Small intestine (tissue), 7 donors: ENCODE measurements around the gene PRKCB. TPM values are rescaled to one million over a fixed set of nuclear protein-coding genes. Genes with fewer than 3 reads are reported as not detected.

Experiments
- DNase-seq, 2 donors: peaks; one replicate each; pipeline versions ENCODE4 v3.0.0 to v3.0.0-alpha.2; 2013
- FAIRE-seq: peaks from 2 replicates; lab custom pipeline; 2012; peaks lifted over from hg19 to GRCh38; lab: Jason Lieb, UNC
- H3K27ac ChIP-seq, 3 donors: one replicate each; pipeline ENCODE4 v1.5.1; 2013; ENCODE audit warnings: low read length in 2 of 3, mild to moderate bottlenecking in 2 of 3, control low read depth in 1 of 3, inconsistent platforms in 1 of 3, low read depth in 1 of 3, moderate library complexity in 1 of 3
- H3K27me3 ChIP-seq, 3 donors: one replicate each; pipeline ENCODE4 v1.6.1; 2013; ENCODE audit warnings: low read length in 3 of 3, inconsistent platforms in 1 of 3; ENCODE audit not compliant: control insufficient read depth in 3 of 3, insufficient read depth in 3 of 3
- H3K36me3 ChIP-seq, 3 donors: one replicate each; pipeline ENCODE4 v1.6.1; 2013; ENCODE audit warnings: low read length in 3 of 3, inconsistent platforms in 1 of 3, low read depth in 1 of 3, mild to moderate bottlenecking in 1 of 3, moderate library complexity in 1 of 3; ENCODE audit not compliant: control insufficient read depth in 3 of 3, insufficient read depth in 2 of 3
- H3K4me1 ChIP-seq, 3 donors: one replicate each; pipeline ENCODE4 v1.6.1; 2013; ENCODE audit warnings: low read length in 2 of 3, inconsistent platforms in 1 of 3, low read depth in 1 of 3, mild to moderate bottlenecking in 1 of 3, moderate library complexity in 1 of 3; ENCODE audit not compliant: control insufficient read depth in 3 of 3, insufficient read depth in 2 of 3
- H3K4me3 ChIP-seq, 3 donors: one replicate each; pipeline ENCODE4 v1.5.1; 2013; ENCODE audit warnings: low read length in 3 of 3, control low read depth in 1 of 3, inconsistent platforms in 1 of 3, low read depth in 1 of 3, mild to moderate bottlenecking in 1 of 3, moderate library complexity in 1 of 3
- H3K9me3 ChIP-seq, 2 donors: one replicate each; pipeline ENCODE4 v1.6.1; 2013; ENCODE audit warnings: low read depth in 1 of 2, low read length in 1 of 2; ENCODE audit not compliant: control insufficient read depth in 2 of 2, insufficient read depth in 1 of 2
- WGBS, 3 donors: extraction: QIAGEN DNeasy Blood & Tissue Kit; methylation state at CpG; one replicate each; pipeline ENCODE4 v1.1.7; 2013; 5-methylcytosine and 5-hydroxymethylcytosine counted together
- polyA plus RNA-seq, 4 donors: library from polyadenylated mRNA; stranded (reverse) in 3 of 4; unstranded in 1 of 4; fragments of 200-250 nt in 3 of 4; fragments of 120-200 nt in 1 of 4; gene quantifications; one replicate each; pipeline versions ENCODE4 v1.2.1 to v1.2.3, GENCODE V29; 2013
- donor health status: healthy with polysubstance abuse.
- donor health status: control.
- donor health status: control.
- donor health status: Bipolar disorder and iron deficiency.
- donor health status: healthy.

Gene PRKCB
- polyA plus RNA-seq, 4 donors = 2.3 to 5.1 (median 2.8) TPM

- Histone ChIP-seq H3K27ac (no peak overlapping the region), H3K4me3 (no peak overlapping the region), H3K27me3 (no peaks in the 10 kb centered on the region), H3K4me1 (peaks cover 0 to 1% (median 0%) of the 10 kb centered on the region in 3 donors), H3K9me3 (no peaks in the 10 kb centered on the region), H3K36me3 (no peaks in the 10 kb centered on the region)
- FAIRE-seq = no peak
- 28 to 65% (median 43%) methylated on average over 4 of the region's 4 CpGs for WGBS, 3 donors
- DNase-seq = peak in 1 of 2 donors; percentile 52
These were observed 363.2 kb downstream of the PRKCB start for GRCh38 chr16:24198807-24199533.

GRCh38 chr16:24203675-24204074, 367.9 kb downstream of the PRKCB start:
- H3K4me1 ChIP-seq = peaks cover 0 to 1% (median 0%) of the 10 kb centered on the region in 3 donors
- WGBS, 3 donors = 66 to 89% (median 83%) methylated on average over 4 of the region's 4 CpGs
- H3K27ac ChIP-seq = no peak overlapping the region
- FAIRE-seq (no peak), DNase-seq (no peak)
- H3K27me3 ChIP-seq = no peaks in the 10 kb centered on the region
- H3K9me3 ChIP-seq = no peaks in the 10 kb centered on the region
- H3K4me3 ChIP-seq = no peak overlapping the region
- no peaks in the 10 kb centered on the region for H3K36me3 ChIP-seq

GRCh38 chr16:24204150-24204665, 368.4 kb downstream of the PRKCB start:
- Histone ChIP-seq H3K9me3 (no peaks in the 10 kb centered on the region), H3K4me1 (peaks cover 0 to 1% (median 0%) of the 10 kb centered on the region in 3 donors), H3K36me3 (no peaks in the 10 kb centered on the region), H3K4me3 (no peak overlapping the region), H3K27me3 (no peaks in the 10 kb centered on the region), H3K27ac (no peak overlapping the region)
- WGBS, 3 donors = 83 to 98% (median 85%) methylated on average over 2 of the region's 2 CpGs
- no peak for DNase-seq
- FAIRE-seq = no peak

GRCh38 chr16:24206926-24207325, 371.1 kb downstream of the PRKCB start:
- Histone ChIP-seq H3K9me3 (no peaks in the 10 kb centered on the region), H3K27ac (no peak overlapping the region), H3K4me1 (no peaks in the 10 kb centered on the region), H3K27me3 (no peaks in the 10 kb centered on the region), H3K36me3 (no peaks in the 10 kb centered on the region), H3K4me3 (no peak overlapping the region)
- 88 to 95% (median 91%) methylated on average over 3 of the region's 3 CpGs for WGBS, 3 donors
- FAIRE-seq (no peak), DNase-seq (no peak)

GRCh38 chr16:24208710-24209109, 372.9 kb downstream of the PRKCB start:
- 46 to 86% (median 73%) methylated on average over 5 of the region's 5 CpGs for WGBS, 3 donors
- Histone ChIP-seq H3K9me3 (no peaks in the 10 kb centered on the region), H3K36me3 (no peaks in the 10 kb centered on the region), H3K27ac (no peak overlapping the region), H3K27me3 (no peaks in the 10 kb centered on the region), H3K4me3 (no peak overlapping the region), H3K4me1 (no peaks in the 10 kb centered on the region)
- no peak for DNase-seq
- FAIRE-seq = no peak

- H3K4me3 ChIP-seq = no peak overlapping the region
- DNase-seq (no peak), FAIRE-seq (no peak)
- no peaks in the 10 kb centered on the region for H3K9me3 ChIP-seq
- no peaks in the 10 kb centered on the region for H3K27me3 ChIP-seq
- 88 to 90% (median 88%) methylated on average over 3 of the region's 3 CpGs for WGBS, 3 donors
- no peaks in the 10 kb centered on the region for H3K36me3 ChIP-seq
- H3K27ac ChIP-seq = no peak overlapping the region
- no peaks in the 10 kb centered on the region for H3K4me1 ChIP-seq
These were observed 379.2 kb downstream of the PRKCB start for GRCh38 chr16:24214992-24215391.

- H3K36me3 ChIP-seq = no peaks in the 10 kb centered on the region
- H3K27ac ChIP-seq = no peak overlapping the region
- H3K9me3 ChIP-seq = no peaks in the 10 kb centered on the region
- no peak overlapping the region for H3K4me3 ChIP-seq
- no peaks in the 10 kb centered on the region for H3K27me3 ChIP-seq
- DNase-seq (no peak), FAIRE-seq (no peak)
- H3K4me1 ChIP-seq = no peaks in the 10 kb centered on the region
These were observed 381.2 kb downstream of the PRKCB start for GRCh38 chr16:24216961-24217360.

GRCh38 chr16:24217461-24217860, 381.7 kb downstream of the PRKCB start:
- no peaks in the 10 kb centered on the region for H3K9me3 ChIP-seq
- no peaks in the 10 kb centered on the region for H3K36me3 ChIP-seq
- no peak overlapping the region for H3K4me3 ChIP-seq
- no peaks in the 10 kb centered on the region for H3K4me1 ChIP-seq
- H3K27me3 ChIP-seq = no peaks in the 10 kb centered on the region
- DNase-seq = peak in 1 of 2 donors; percentile 66
- FAIRE-seq = no peak
- 21 to 61% (median 35%) methylated on average over 3 of the region's 3 CpGs for WGBS, 3 donors
- no peak overlapping the region for H3K27ac ChIP-seq
